Activated naive CD4-positive, alpha-beta T cell treated with anti-CD3 and anti-CD28 coated beads, Interleukin-2, amount 50 U/mL, for 72 hours (primary cell): ENCODE results near the gene TIAM1. TPM values are rescaled to one million over a fixed set of nuclear protein-coding genes. Genes with fewer than 3 reads are reported as not detected.

ENCODE experiments used
- ATAC-seq, 2 donors: fragments of 150-1000 bp; cut with Tn5 transposase; 2 replicates each; pipeline ENCODE4 v1.10.0; 2021; ENCODE audit warnings: mild to moderate bottlenecking in 2 of 2, moderate library complexity in 2 of 2
- DNase-seq, 2 donors: peaks; one replicate each; pipeline ENCODE4 v3.0.0; 2021 to 2022; ENCODE audit warnings: low spot score in 2 of 2
- H3K27ac Mint-ChIP-seq, 2 donors: one replicate each; pipeline ENCODE4 v1.8.0; 2022; ENCODE audit warnings: mild to moderate bottlenecking in 2 of 2, mixed read lengths in 2 of 2
- H3K36me3 Mint-ChIP-seq, 2 donors: one replicate each; pipeline ENCODE4 v1.8.0; 2022; ENCODE audit warnings: mixed read lengths in 2 of 2
- H3K9me3 Mint-ChIP-seq, 2 donors: one replicate each; pipeline ENCODE4 v1.8.0; 2022; ENCODE audit warnings: mixed read lengths in 2 of 2
- total RNA-seq, 2 donors: library from RNA; stranded (reverse); gene quantifications; one replicate each; pipeline ENCODE4 v1.2.3, GENCODE V29; 2022

Gene TIAM1
- total RNA-seq, 2 donors from 2014 or later, result 43.7 to 70.6 TPM

- Mint-ChIP-seq H3K27ac (peak overlapping the region in 1 of 2 donors; percentile 16), H3K36me3 (peaks cover 14 to 34% of the 10 kb centered on the region in 2 donors), H3K9me3 (peaks cover 5 to 14% of the 10 kb centered on the region in 2 donors)
- no peak for DNase-seq
- ATAC-seq, result peak in 1 of 2 donors; percentile 29
These were observed 240.3 kb downstream of the TIAM1 start for GRCh38 chr21:31103571-31104265.

GRCh38 chr21:31103163-31103562 is 240.9 kb downstream of the TIAM1 start:
- peaks cover 14 to 34% of the 10 kb centered on the region in 2 donors for H3K36me3 Mint-ChIP-seq
- no peak for ATAC-seq

GRCh38 chr21:31099122-31099521 is 244.9 kb downstream of the TIAM1 start:
- ATAC-seq (no peak), DNase-seq (no peak)
- Mint-ChIP-seq H3K27ac (no peak overlapping the region), H3K36me3 (peaks cover 6 to 9% of the 10 kb centered on the region in 2 donors), H3K9me3 (peaks cover 0 to 6% of the 10 kb centered on the region in 2 donors)

More at GRCh38 chr21:31103163-31103562, 240.9 kb downstream of the TIAM1 start:
- peak overlapping the region in 1 of 2 donors; percentile 16 for H3K27ac Mint-ChIP-seq
- H3K9me3 Mint-ChIP-seq, result peaks cover 5 to 14% of the 10 kb centered on the region in 2 donors
- DNase-seq, result no peak

GRCh38 chr21:31098576-31099005 is 245.5 kb downstream of the TIAM1 start:
- Mint-ChIP-seq H3K27ac (no peak overlapping the region), H3K36me3 (peaks cover 5 to 7% of the 10 kb centered on the region in 2 donors), H3K9me3 (peaks cover 0 to 5% of the 10 kb centered on the region in 2 donors)
- peak; percentile 67 to 77 for DNase-seq
- ATAC-seq, result peak; percentile 81 to 85

- Mint-ChIP-seq H3K36me3 (peaks cover 0 to 5% of the 10 kb centered on the region in 2 donors), H3K9me3 (peaks cover 0 to 5% of the 10 kb centered on the region in 2 donors), H3K27ac (no peak overlapping the region)
- no peak for DNase-seq
- no peak for ATAC-seq
These were observed 251.0 kb downstream of the TIAM1 start for GRCh38 chr21:31092832-31093625.

- no peak for DNase-seq
- ATAC-seq, result no peak
- peaks cover 0 to 5% of the 10 kb centered on the region in 2 donors for H3K36me3 Mint-ChIP-seq
- peaks cover 0 to 5% of the 10 kb centered on the region in 2 donors for H3K9me3 Mint-ChIP-seq
- no peak overlapping the region for H3K27ac Mint-ChIP-seq
These were observed 253.7 kb downstream of the TIAM1 start for GRCh38 chr21:31090376-31090775.

GRCh38 chr21:31088474-31088751 is 255.6 kb downstream of the TIAM1 start:
- Mint-ChIP-seq H3K27ac (no peak overlapping the region), H3K36me3 (no peaks in the 10 kb centered on the region), H3K9me3 (no peaks in the 10 kb centered on the region)
- no peak for DNase-seq
- ATAC-seq, result no peak

GRCh38 chr21:31087639-31088473 is 256.2 kb downstream of the TIAM1 start:
- Mint-ChIP-seq H3K36me3 (no peaks in the 10 kb centered on the region), H3K27ac (no peak overlapping the region), H3K9me3 (no peaks in the 10 kb centered on the region)
- ATAC-seq (no peak), DNase-seq (no peak)

- ATAC-seq, result no peak
- Mint-ChIP-seq H3K9me3 (no peaks in the 10 kb centered on the region), H3K36me3 (no peaks in the 10 kb centered on the region)
These were observed 259.4 kb downstream of the TIAM1 start for GRCh38 chr21:31084689-31085088.

GRCh38 chr21:31078796-31079195 is 265.3 kb downstream of the TIAM1 start:
- Mint-ChIP-seq H3K36me3 (no peaks in the 10 kb centered on the region), H3K27ac (no peak overlapping the region), H3K9me3 (no peaks in the 10 kb centered on the region)
- DNase-seq (no peak), ATAC-seq (peak; percentile 65 to 95)

More at GRCh38 chr21:31084689-31085088, 259.4 kb downstream of the TIAM1 start:
- H3K27ac Mint-ChIP-seq, result no peak overlapping the region
- DNase-seq, result no peak

- H3K36me3 Mint-ChIP-seq, result no peaks in the 10 kb centered on the region
- DNase-seq (no peak), ATAC-seq (no peak)
- no peaks in the 10 kb centered on the region for H3K9me3 Mint-ChIP-seq
- no peak overlapping the region for H3K27ac Mint-ChIP-seq
These were observed 265.8 kb downstream of the TIAM1 start for GRCh38 chr21:31078216-31078615.

- no peaks in the 10 kb centered on the region for H3K9me3 Mint-ChIP-seq
- no peaks in the 10 kb centered on the region for H3K36me3 Mint-ChIP-seq
- ATAC-seq, result no peak
- H3K27ac Mint-ChIP-seq, result no peak overlapping the region
- DNase-seq, result no peak
These were observed 268.2 kb downstream of the TIAM1 start for GRCh38 chr21:31075848-31076247.

GRCh38 chr21:31072533-31072932 is 271.5 kb downstream of the TIAM1 start:
- Mint-ChIP-seq H3K9me3 (no peaks in the 10 kb centered on the region), H3K36me3 (no peaks in the 10 kb centered on the region), H3K27ac (no peak overlapping the region)
- DNase-seq (no peak), ATAC-seq (no peak)
